D721Med (cell line): Measurements from ENCODE around the gene WNT3.
A peak's percentile ranks its signal among the peaks of the same experiment; 100 is the strongest.

Experiments
- DNase-seq: peaks from one replicate; pipeline ENCODE4 v3.0.0; 2011; ENCODE audit warnings: low spot score; ENCODE audit not compliant: insufficient read length
- FAIRE-seq: peaks from 2 replicates; lab custom pipeline; 2011; peaks lifted over from hg19 to GRCh38; lab: Jason Lieb, UNC
- CTCF ChIP-seq: IDR thresholded peaks from 2 replicates; pipeline ENCODE4 v1.5.1; 2012; ENCODE audit warnings: mild to moderate bottlenecking, control low read depth; ENCODE audit not compliant: insufficient read depth; ENCODE audit errors: missing control alignments

WNT3 gene

GRCh38 chr17:46787478-46787877, 31.0 kb downstream of the WNT3 start:
- FAIRE-seq (no peak), DNase-seq (no peak)
- no peak for TF ChIP-seq CTCF

GRCh38 chr17:46785696-46786095, 32.8 kb downstream of the WNT3 start:
- no peak for TF ChIP-seq CTCF
- no peak for DNase-seq
- FAIRE-seq: no peak

- FAIRE-seq: no peak
- no peak for TF ChIP-seq CTCF
- DNase-seq: no peak
Observed at GRCh38 chr17:46783031-46783593, 35.4 kb downstream of the WNT3 start.

GRCh38 chr17:46782250-46782953, 36.1 kb downstream of the WNT3 start:
- DNase-seq (peak; percentile 51), FAIRE-seq (no peak)
- TF ChIP-seq CTCF: peak; percentile 61

GRCh38 chr17:46780003-46780373, 38.5 kb downstream of the WNT3 start:
- FAIRE-seq: no peak
- no peak for DNase-seq
- TF ChIP-seq CTCF: no peak

GRCh38 chr17:46777943-46778915, 40.3 kb downstream of the WNT3 start:
- no peak for DNase-seq
- FAIRE-seq: no peak
- no peak for TF ChIP-seq CTCF
